Mesothelial cell of epicardium (in vitro differentiated cells): Measurements from ENCODE around the gene SMARCD2. TPM values are rescaled to one million over a fixed set of nuclear protein-coding genes. Genes with fewer than 3 reads are reported as not detected.
A peak's percentile ranks its signal among the peaks of the same experiment; 100 is the strongest.
"Not testable (repeated sequence)": the region's sequence is repeated elsewhere in the genome, so short reads cannot be mapped to it uniquely, and the experiment has no call there.

Experiments
- DNase-seq, 2 experiments: peaks; one replicate each; pipeline ENCODE4 v3.0.0; 2021; ENCODE audit warnings: low spot score in 2 of 2; ENCODE audit not compliant: unreplicated experiment in 2 of 2
- H3K27ac Mint-ChIP-seq: 2 replicates; pipeline ENCODE4 v1.8.0; 2021; ENCODE audit warnings: mixed read lengths
- H3K27me3 Mint-ChIP-seq: 2 replicates; pipeline ENCODE4 v1.8.0; 2021; ENCODE audit warnings: low read depth, mixed read lengths
- H3K36me3 Mint-ChIP-seq: 2 replicates; pipeline ENCODE4 v1.8.0; 2021; ENCODE audit warnings: mixed read lengths
- H3K4me1 Mint-ChIP-seq: 2 replicates; pipeline ENCODE4 v1.8.0; 2021; ENCODE audit warnings: mixed read lengths
- H3K4me3 Mint-ChIP-seq: 2 replicates; pipeline ENCODE4 v1.8.0; 2021; ENCODE audit warnings: mild to moderate bottlenecking, moderate library complexity, mixed read lengths
- H3K9me3 Mint-ChIP-seq: 2 replicates; pipeline ENCODE4 v1.8.0; 2021; ENCODE audit warnings: mixed read lengths
- CTCF ChIP-seq: fragments of 200-600 bp; sonication (generic); IDR thresholded peaks from one replicate; pipeline ENCODE4 v1.5.0; 2021; ENCODE audit warnings: antibody characterized with exemption; ENCODE audit not compliant: unreplicated experiment
- total RNA-seq: library from RNA; stranded (reverse); gene quantifications from 3 replicates; pipeline ENCODE4 v1.2.1, GENCODE V29; 2021

The SMARCD2 gene
- total RNA-seq, 1 donor from 2014 or later: 72.3 TPM

- DNase-seq: peak; percentile 76 to 89
- Mint-ChIP-seq H3K4me3 (peak overlapping the region; percentile 74), H3K27ac (peak overlapping the region; percentile 94), H3K27me3 (peaks cover 6% of the 10 kb centered on the region), H3K9me3 (peaks cover 9% of the 10 kb centered on the region), H3K4me1 (peaks cover 6% of the 10 kb centered on the region), H3K36me3 (peaks cover 3% of the 10 kb centered on the region)
- peak; percentile 24 for TF ChIP-seq CTCF
Measured at GRCh38 chr17:63848834-63849689, 6.6 kb upstream of the SMARCD2 start.

GRCh38 chr17:63847525-63848249 lies 5.2 kb upstream of the SMARCD2 start:
- no peak for TF ChIP-seq CTCF
- DNase-seq: no peak
- Mint-ChIP-seq H3K9me3 (peaks cover 9% of the 10 kb centered on the region), H3K27me3 (peaks cover 4% of the 10 kb centered on the region), H3K4me1 (peaks cover 9% of the 10 kb centered on the region), H3K36me3 (peaks cover 3% of the 10 kb centered on the region), H3K4me3 (peak overlapping the region; percentile 17), H3K27ac (no peak overlapping the region)

GRCh38 chr17:63845509-63845908 lies 3.0 kb upstream of the SMARCD2 start:
- peaks cover 4% of the 10 kb centered on the region for H3K27me3 Mint-ChIP-seq
- no peak for DNase-seq
- H3K4me3 Mint-ChIP-seq: no peak overlapping the region
- no peak for TF ChIP-seq CTCF
- H3K9me3 Mint-ChIP-seq: peaks cover 9% of the 10 kb centered on the region
- H3K27ac Mint-ChIP-seq: no peak overlapping the region
- H3K4me1 Mint-ChIP-seq: peaks cover 22% of the 10 kb centered on the region
- peaks cover 3% of the 10 kb centered on the region for H3K36me3 Mint-ChIP-seq

- Mint-ChIP-seq H3K9me3 (peaks cover 8% of the 10 kb centered on the region), H3K4me3 (peak overlapping the region; percentile 74), H3K27ac (peak overlapping the region; percentile 88), H3K27me3 (peaks cover 4% of the 10 kb centered on the region), H3K4me1 (peaks cover 29% of the 10 kb centered on the region), H3K36me3 (peaks cover 2% of the 10 kb centered on the region)
- DNase-seq: no peak
- TF ChIP-seq CTCF: no peak
Measured at GRCh38 chr17:63843910-63844677, 1.6 kb upstream of the SMARCD2 start.

GRCh38 chr17:63843387-63843888 lies 953 bp upstream of the SMARCD2 start:
- not testable (repeated sequence) for H3K36me3 Mint-ChIP-seq, DNase-seq, H3K27me3 Mint-ChIP-seq, H3K9me3 Mint-ChIP-seq
- H3K27ac Mint-ChIP-seq: peak overlapping the region; percentile 88
- H3K4me1 Mint-ChIP-seq: peaks cover 33% of the 10 kb centered on the region
- H3K4me3 Mint-ChIP-seq: peak overlapping the region; percentile 74
